PC-3 (cell line): ENCODE results near the gene WDR7. TPM values are rescaled to one million over a fixed set of nuclear protein-coding genes. Genes with fewer than 3 reads are reported as not detected.

Experiments used
- ATAC-seq: fragments of 200-7000 bp; cut with Tn5 transposase; 2 replicates; pipeline ENCODE4 v1.9.1; 2020; ENCODE audit warnings: mild to moderate bottlenecking, moderate library complexity
- BruUV-seq: library from RNA; stranded (reverse); fragments of 400-500 nt; replicated peaks from 2 replicates; lab custom pipeline; 2021; lab: Mats Ljungman, UMichigan
- CTCF ChIA-PET: fragments of 300-600 bp; sonication (Branson Sonifier 250); formaldehyde crosslinking; loops from one replicate; lab custom pipeline; 2022; ENCODE audit warnings: antibody characterized with exemption; lab: Charles Lee
- POLR2A ChIA-PET: fragments of 300-600 bp; sonication (Branson Sonifier 250); formaldehyde crosslinking; loops from one replicate; lab custom pipeline; 2022; ENCODE audit warnings: antibody characterized with exemption; ENCODE audit not compliant: unreplicated experiment; lab: Charles Lee
- DNase-seq: peaks from one replicate; pipeline ENCODE4 v3.0.0-alpha.2; 2015
- H2AFZ ChIP-seq: fragments of 300-600 bp; sonication (generic); 2 replicates; pipeline ENCODE4 v1.6.0; 2016; ENCODE audit warnings: antibody characterized with exemption, low read length
- H3F3A ChIP-seq: fragments of 300-600 bp; sonication (generic); one replicate; pipeline ENCODE4 v1.6.0; 2017; ENCODE audit warnings: antibody characterized with exemption, low read length, control low read depth, mild to moderate bottlenecking; ENCODE audit not compliant: unreplicated experiment
- H3K27ac ChIP-seq: fragments of 300-600 bp; sonication (generic); 2 replicates; pipeline ENCODE4 v1.5.1; 2016; ENCODE audit warnings: mild to moderate bottlenecking, low read length
- H3K27me3 ChIP-seq: fragments of 300-600 bp; sonication (generic); 2 replicates; pipeline ENCODE4 v1.6.1; 2016; ENCODE audit warnings: low read length, mixed read lengths
- H3K36me3 ChIP-seq: fragments of 300-600 bp; sonication (generic); 2 replicates; pipeline ENCODE4 v1.6.1; 2016; ENCODE audit warnings: low read depth, mixed run types, low read length, mixed read lengths
- H3K4me1 ChIP-seq: fragments of 300-600 bp; sonication (generic); 2 replicates; pipeline ENCODE4 v1.5.1; 2016; ENCODE audit warnings: low read length; ENCODE audit not compliant: insufficient read depth
- H3K4me2 ChIP-seq: fragments of 300-600 bp; sonication (generic); 2 replicates; pipeline ENCODE4 v1.6.0; 2016; ENCODE audit warnings: low read length
- H3K4me3 ChIP-seq: fragments of 300-600 bp; sonication (generic); 2 replicates; pipeline ENCODE4 v1.5.1; 2016; ENCODE audit warnings: mild to moderate bottlenecking, low read length, mixed read lengths
- H3K79me2 ChIP-seq: fragments of 300-600 bp; sonication (generic); 2 replicates; pipeline ENCODE4 v1.6.1; 2017; ENCODE audit warnings: low read length, mixed read lengths
- H3K9ac ChIP-seq: fragments of 300-600 bp; sonication (generic); 2 replicates; pipeline ENCODE4 v1.6.0; 2016; ENCODE audit warnings: mild to moderate bottlenecking, low read length
- H3K9me2 ChIP-seq: fragments of 300-600 bp; sonication (generic); replicated peaks from 2 replicates; pipeline ENCODE4 v1.6.1; 2016; ENCODE audit warnings: mixed run types, low read length, mixed read lengths
- H3K9me3 ChIP-seq: fragments of 300-600 bp; sonication (generic); 2 replicates; pipeline ENCODE4 v1.6.1; 2016; ENCODE audit warnings: low read length, mixed read lengths
- H4K20me1 ChIP-seq: fragments of 300-600 bp; sonication (generic); 2 replicates; pipeline ENCODE4 v1.6.1; 2016; ENCODE audit warnings: low read length, mixed read lengths
- EZH2 ChIP-seq: fragments of 300-600 bp; sonication (generic); IDR thresholded peaks from one replicate; pipeline ENCODE4 v1.6.1; 2017; ENCODE audit warnings: antibody characterized with exemption, mild to moderate bottlenecking, low read length; ENCODE audit not compliant: unreplicated experiment
- EZH2phosphoT487 ChIP-seq: fragments of 300-600 bp; sonication (generic); IDR thresholded peaks from 2 replicates; pipeline ENCODE4 v1.6.1; 2018; ENCODE audit warnings: mild to moderate bottlenecking, antibody characterized with exemption, low read length, borderline replicate concordance
- intact Hi-C: fragments of 100-400 bp; cut with micrococcal nuclease; formaldehyde crosslinking; loops from 2 replicates; pipeline ENCODE4 v1.9.0; 2023
- total RNA-seq: library from RNA; depleted of rRNA; stranded (reverse); fragments of >200 nt; gene quantifications from 2 replicates; pipeline ENCODE4 v1.2.3, GENCODE V29; 2014
- TF ChIP-seq, protein P1 (sequence below): fragments of 300-600 bp; sonication (generic); conservative IDR thresholded peaks from 2 replicates; pipeline ENCODE4 v1.5.1; 2017; ENCODE audit warnings: antibody characterized with exemption, low read depth, mild to moderate bottlenecking, low read length

WDR7 gene
- total RNA-seq, 1 experiment from 2014 or later: 16.0 TPM

DNA sequence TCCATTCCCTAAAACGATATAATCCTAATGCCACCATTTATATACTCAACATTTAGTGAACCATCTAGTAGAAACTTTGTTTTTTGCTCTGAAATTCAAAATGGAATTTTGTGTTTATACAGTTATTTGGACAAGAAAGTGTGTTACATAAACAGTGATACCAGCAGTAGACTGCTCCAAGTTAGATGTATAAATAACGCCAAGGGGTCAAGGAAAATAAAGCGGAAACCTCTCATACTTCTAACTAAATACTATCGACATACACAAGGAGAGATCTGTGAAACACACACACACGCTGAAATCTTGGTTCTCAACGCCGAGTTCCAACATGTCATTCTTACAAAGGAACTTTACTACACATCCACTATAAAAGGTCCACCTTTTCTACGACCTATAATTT, 14.0 kb upstream of the WDR7 start:
- Histone ChIP-seq H2AFZ (no peak overlapping the region), H3K27me3 (no peaks in the 10 kb centered on the region), H3K4me1 (peaks cover 38% of the 10 kb centered on the region), H3K9ac (peak overlapping the region; percentile 100), H3K9me3 (no peaks in the 10 kb centered on the region), H3K36me3 (peaks cover 17% of the 10 kb centered on the region; the same call in 1 of the 2 replicates), H3K27ac (no peak overlapping the region), H3K4me2 (peak overlapping the region; percentile 91), H3K4me3 (peak overlapping the region; percentile 97), H4K20me1 (peaks cover 50% of the 10 kb centered on the region), H3F3A (no peaks in the 10 kb centered on the region), H3K9me2 (no peaks in the 10 kb centered on the region), H3K79me2 (peaks cover 62% of the 10 kb centered on the region)
- ATAC-seq (no peak), DNase-seq (peak; percentile 15)
- ChIA-PET CTCF (no interaction called here), POLR2A (no interaction called here)
- TF ChIP-seq EZH2phosphoT487 (no peak), EZH2 (no peak)
- TF ChIP-seq, protein P1, sequence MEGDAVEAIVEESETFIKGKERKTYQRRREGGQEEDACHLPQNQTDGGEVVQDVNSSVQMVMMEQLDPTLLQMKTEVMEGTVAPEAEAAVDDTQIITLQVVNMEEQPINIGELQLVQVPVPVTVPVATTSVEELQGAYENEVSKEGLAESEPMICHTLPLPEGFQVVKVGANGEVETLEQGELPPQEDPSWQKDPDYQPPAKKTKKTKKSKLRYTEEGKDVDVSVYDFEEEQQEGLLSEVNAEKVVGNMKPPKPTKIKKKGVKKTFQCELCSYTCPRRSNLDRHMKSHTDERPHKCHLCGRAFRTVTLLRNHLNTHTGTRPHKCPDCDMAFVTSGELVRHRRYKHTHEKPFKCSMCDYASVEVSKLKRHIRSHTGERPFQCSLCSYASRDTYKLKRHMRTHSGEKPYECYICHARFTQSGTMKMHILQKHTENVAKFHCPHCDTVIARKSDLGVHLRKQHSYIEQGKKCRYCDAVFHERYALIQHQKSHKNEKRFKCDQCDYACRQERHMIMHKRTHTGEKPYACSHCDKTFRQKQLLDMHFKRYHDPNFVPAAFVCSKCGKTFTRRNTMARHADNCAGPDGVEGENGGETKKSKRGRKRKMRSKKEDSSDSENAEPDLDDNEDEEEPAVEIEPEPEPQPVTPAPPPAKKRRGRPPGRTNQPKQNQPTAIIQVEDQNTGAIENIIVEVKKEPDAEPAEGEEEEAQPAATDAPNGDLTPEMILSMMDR: no peak
- TSS peak; percentile 45 for BruUV-seq
- intact Hi-C loops: no loop called here

DNA sequence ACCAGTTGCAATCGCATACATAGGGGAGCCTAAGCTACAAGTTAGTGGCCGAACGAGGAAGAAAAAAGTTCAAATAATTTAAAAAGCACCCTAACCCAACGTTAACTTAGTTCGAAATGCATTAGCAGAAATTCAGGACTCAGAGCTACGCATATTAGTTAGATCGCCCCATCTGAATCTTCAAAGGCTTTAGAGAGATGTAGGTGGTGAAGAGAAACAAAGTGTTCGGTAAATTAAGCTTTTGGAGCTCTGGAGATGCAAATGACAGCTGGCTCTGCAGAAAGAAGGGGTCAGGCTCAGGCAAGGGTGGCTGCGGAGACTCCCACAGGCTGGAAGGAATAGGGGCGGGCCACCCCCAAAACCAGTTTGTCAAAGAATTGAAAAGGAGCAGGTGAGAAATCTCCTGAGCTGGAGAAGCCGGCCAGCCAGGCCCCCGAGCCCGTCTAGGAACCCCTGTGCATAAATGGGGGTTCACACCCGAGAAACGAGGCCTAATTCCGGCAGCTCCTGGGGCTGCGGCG, 13.4 kb upstream of the WDR7 start:
- peaks cover 40% of the 10 kb centered on the region for H3K4me1 ChIP-seq
- DNase-seq (peak; percentile 8), ATAC-seq (0 out of 2 replicates have a peak, but pooled peaks have one; percentile 1)
- H3K9me3 ChIP-seq: no peaks in the 10 kb centered on the region
- peak overlapping the region; percentile 91 for H3K4me2 ChIP-seq
- H4K20me1 ChIP-seq: peaks cover 44% of the 10 kb centered on the region
- H3K79me2 ChIP-seq: peaks cover 57% of the 10 kb centered on the region
- BruUV-seq: no TSS peak
- H2AFZ ChIP-seq: peak overlapping the region; percentile 84; the same call in 1 of the 2 replicates
- POLR2A ChIA-PET: interaction anchor here (0.7 kb wide), 1 partner anchor 485 kb away, joined by 3 read pairs; no protein-coding TSS in a partner anchor
- H3K9me2 ChIP-seq: no peaks in the 10 kb centered on the region
- TF ChIP-seq, protein P1: no peak
- TF ChIP-seq EZH2phosphoT487 (no peak), EZH2 (no peak)
- no peaks in the 10 kb centered on the region for H3K27me3 ChIP-seq
- intact Hi-C loops: no loop called here
- H3F3A ChIP-seq: no peaks in the 10 kb centered on the region
- H3K9ac ChIP-seq: peak overlapping the region; percentile 100
- peak overlapping the region; percentile 97 for H3K4me3 ChIP-seq
- peaks cover 11% of the 10 kb centered on the region; the same call in 1 of the 2 replicates for H3K36me3 ChIP-seq
- peak overlapping the region; percentile 89 for H3K27ac ChIP-seq
- CTCF ChIA-PET: no interaction called here
